Neutrophil (primary cell): ENCODE results near the gene YY1.

Experiments used
- H3K27ac ChIP-seq: fragments of 200-600 bp; sonication (generic); 2 replicates; pipeline ENCODE4 v1.5.1; 2016; ENCODE audit warnings: mild to moderate bottlenecking, moderate library complexity
- H3K27me3 ChIP-seq: fragments of 200-600 bp; sonication (generic); 2 replicates; pipeline ENCODE4 v1.6.0; 2016; ENCODE audit warnings: mild to moderate bottlenecking
- H3K36me3 ChIP-seq: fragments of 200-600 bp; sonication (generic); 2 replicates; pipeline ENCODE4 v1.5.1; 2017
- H3K4me1 ChIP-seq, 2 experiments: fragments of 200-600 bp in 1 of 2; sonication (generic) in 1 of 2; 1 replicate in 1 of 2; 2 replicates in 1 of 2; pipeline versions ENCODE4 v1.5.1 to v1.6.1; 2013 to 2016; ENCODE audit warnings: low read depth in 1 of 2, low read length in 1 of 2, mild to moderate bottlenecking in 1 of 2, moderate library complexity in 1 of 2; ENCODE audit not compliant: control insufficient read depth in 1 of 2, insufficient read depth in 1 of 2
- H3K4me3 ChIP-seq, 2 experiments: fragments of 200-600 bp in 1 of 2; sonication (generic) in 1 of 2; 1 replicate in 1 of 2; 2 replicates in 1 of 2; pipeline ENCODE4 v1.5.1; 2013 to 2016; ENCODE audit warnings: low read depth in 1 of 2, low read length in 1 of 2, mild to moderate bottlenecking in 1 of 2, moderate library complexity in 1 of 2
- H3K9me3 ChIP-seq: fragments of 200-600 bp; sonication (generic); 2 replicates; pipeline ENCODE4 v1.5.1; 2016
- CTCF ChIP-seq: fragments of 200-600 bp; sonication (generic); IDR thresholded peaks from 2 replicates; pipeline ENCODE4 v1.5.1; 2016; ENCODE audit warnings: antibody characterized with exemption

Gene YY1

GRCh38 chr14:100261621-100262020 lies 22.7 kb downstream of the YY1 start:
- no peaks in the 10 kb centered on the region for H3K9me3 ChIP-seq
- no peaks in the 10 kb centered on the region for H3K27me3 ChIP-seq
- H3K4me1 ChIP-seq: peaks cover under 1 to 8% of the 10 kb centered on the region in 2 experiments
- H3K36me3 ChIP-seq: peaks cover 33% of the 10 kb centered on the region
- H3K4me3 ChIP-seq: no peak overlapping the region
- no peak overlapping the region for H3K27ac ChIP-seq
- TF ChIP-seq CTCF: no peak

GRCh38 chr14:100262545-100262944 lies 23.6 kb downstream of the YY1 start:
- Histone ChIP-seq H3K4me1 (no peaks in the 10 kb centered on the region), H3K36me3 (peaks cover 34% of the 10 kb centered on the region), H3K9me3 (no peaks in the 10 kb centered on the region), H3K4me3 (no peak overlapping the region), H3K27ac (no peak overlapping the region), H3K27me3 (no peaks in the 10 kb centered on the region)
- TF ChIP-seq CTCF: no peak

DNA sequence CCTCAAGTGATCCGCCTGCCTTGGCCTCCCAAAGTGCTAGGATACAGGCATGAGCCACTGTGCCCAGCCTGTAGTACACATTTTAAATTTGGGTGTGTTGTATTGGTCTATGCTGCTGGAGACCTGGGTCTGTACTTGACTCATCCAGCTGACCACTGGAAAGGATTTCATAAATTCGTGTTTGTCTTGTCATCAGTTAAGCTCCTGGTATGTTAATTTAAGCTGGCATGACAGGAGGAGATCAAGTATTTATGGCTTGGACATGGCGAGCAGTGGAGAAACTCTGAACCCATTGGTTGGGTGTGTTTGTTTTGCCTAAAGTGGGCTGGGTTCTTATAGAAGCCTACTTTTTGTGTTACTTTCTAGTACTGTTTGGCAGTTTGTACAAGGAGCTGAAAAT lies 24.2 kb downstream of the YY1 start:
- H3K36me3 ChIP-seq: peaks cover 40% of the 10 kb centered on the region
- no peak overlapping the region for H3K27ac ChIP-seq
- H3K27me3 ChIP-seq: no peaks in the 10 kb centered on the region
- no peaks in the 10 kb centered on the region for H3K9me3 ChIP-seq
- H3K4me3 ChIP-seq: no peak overlapping the region
- no peak for TF ChIP-seq CTCF
- no peaks in the 10 kb centered on the region for H3K4me1 ChIP-seq

DNA sequence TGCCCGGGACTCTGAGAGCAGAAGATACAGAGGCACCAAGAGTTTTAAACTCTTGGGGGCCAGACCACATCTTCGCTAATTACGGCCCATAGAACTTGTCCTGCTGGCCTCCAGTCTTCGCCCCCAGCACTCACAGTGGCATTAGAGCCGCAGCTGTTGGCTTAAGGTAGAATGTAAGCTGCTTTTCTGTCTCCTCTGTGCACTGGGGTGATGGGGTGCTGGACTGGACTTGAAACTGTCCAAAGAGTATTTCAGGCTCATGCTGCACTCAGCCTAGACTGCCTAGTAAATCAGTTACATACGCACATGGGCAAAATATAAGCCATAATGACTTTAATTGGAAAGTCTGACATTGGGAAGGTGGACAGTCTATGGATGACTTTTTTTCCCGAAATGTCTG lies 29.0 kb downstream of the YY1 start:
- no peaks in the 10 kb centered on the region for H3K9me3 ChIP-seq
- H3K36me3 ChIP-seq: peaks cover 35% of the 10 kb centered on the region
- H3K27ac ChIP-seq: peak overlapping the region; percentile 2
- peaks cover 0 to 5% of the 10 kb centered on the region in 2 experiments for H3K4me1 ChIP-seq
- no peak for TF ChIP-seq CTCF
- H3K27me3 ChIP-seq: no peaks in the 10 kb centered on the region
- H3K4me3 ChIP-seq: no peak overlapping the region

DNA sequence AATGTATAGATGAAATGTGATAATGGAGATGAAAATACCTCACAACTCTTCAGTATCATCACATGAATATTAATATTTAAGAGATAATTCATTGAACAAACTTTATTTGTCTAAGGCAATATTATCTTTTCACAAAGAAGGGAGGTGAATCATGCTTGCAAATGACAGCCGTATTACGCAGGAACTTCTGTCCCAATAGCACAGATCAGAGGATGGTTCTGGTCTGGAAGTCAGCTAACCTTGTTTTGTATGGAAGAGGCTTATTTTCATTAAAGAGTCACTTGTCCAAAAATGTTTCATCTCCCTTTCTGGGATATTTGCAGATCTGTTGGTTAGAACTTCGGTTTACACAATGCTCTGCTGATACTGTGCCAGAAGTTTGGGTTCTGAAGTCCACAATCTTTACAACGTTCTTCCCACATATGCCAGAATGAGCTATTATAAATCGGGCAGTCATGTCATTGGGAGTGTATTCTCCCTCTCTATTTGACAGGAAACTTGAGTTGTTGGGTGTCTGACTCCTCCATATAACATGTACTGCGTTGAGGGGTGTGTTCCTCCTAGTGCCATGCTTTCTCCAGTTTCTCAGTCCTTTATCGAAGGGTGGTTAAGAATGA lies 29.8 kb downstream of the YY1 start:
- TF ChIP-seq CTCF: no peak
- Histone ChIP-seq H3K27me3 (no peaks in the 10 kb centered on the region), H3K4me3 (no peak overlapping the region), H3K36me3 (peaks cover 28% of the 10 kb centered on the region), H3K4me1 (peaks cover 0 to 5% of the 10 kb centered on the region in 2 experiments), H3K27ac (no peak overlapping the region), H3K9me3 (no peaks in the 10 kb centered on the region)
